K562 (cell line): Measurements from ENCODE around the gene PPRC1. TPM values are rescaled to one million over a fixed set of nuclear protein-coding genes. Genes with fewer than 3 reads are reported as not detected.
A peak's percentile ranks its signal among the peaks of the same experiment; 100 is the strongest.

ENCODE experiments used
- ATAC-seq: fragments of 200-7000 bp; cut with Tn5 transposase; 3 replicates; pipeline ENCODE4 v1.9.1; 2020; ENCODE audit warnings: moderate library complexity
- BruUV-seq: library from RNA; stranded (reverse); fragments of 400-500 nt; replicated peaks from 2 replicates; lab custom pipeline; 2021; lab: Mats Ljungman, UMichigan
- CTCF ChIA-PET: fragments of 300-600 bp; formaldehyde crosslinking; extraction: SDS; loops from one replicate; lab custom pipeline; 2021; ENCODE audit warnings: low intra/inter-chr PET ratio; lab: Yijun Ruan, JAX
- POLR2A ChIA-PET: fragments of 300-600, 350-650 bp; sonication (Branson Sonifier 250); formaldehyde crosslinking; extraction: SDS; loops from one replicate; lab custom pipeline; 2021; ENCODE audit warnings: antibody characterized with exemption, inconsistent platforms; lab: Yijun Ruan, JAX
- DNase-seq, 4 experiments: peaks; one replicate each; pipeline versions ENCODE4 v3.0.0 to v3.0.0-alpha.2; 2011 to 2018; ENCODE audit warnings: low spot score in 3 of 4, mixed read lengths in 3 of 4; ENCODE audit errors: extremely low read depth in 1 of 4
- FAIRE-seq: peaks from 2 replicates; lab custom pipeline; 2011; peaks lifted over from hg19 to GRCh38; lab: Jason Lieb, UNC
- H2AFZ ChIP-seq: 2 replicates; pipeline ENCODE4 v1.6.0; 2011; ENCODE audit warnings: low read depth, low read length, control low read depth, inconsistent platforms
- H3K27ac ChIP-seq: fragments of 200-600 bp; 3 replicates; pipeline ENCODE4 v1.8.0; 2011; ENCODE audit warnings: low read depth, mild to moderate bottlenecking, control low read depth, inconsistent platforms, low read length, moderate library complexity, mixed read lengths; ENCODE audit errors: extremely low read depth
- H3K27me3 ChIP-seq, 2 experiments: fragments of 300-600 bp in 1 of 2; 2 replicates in 1 of 2; 3 replicates in 1 of 2; pipeline versions ENCODE4 v1.6.0 to v1.8.0; 2011; ENCODE audit warnings: inconsistent platforms in 2 of 2, low read length in 2 of 2, mild to moderate bottlenecking in 1 of 2, mixed read lengths in 1 of 2, moderate library complexity in 1 of 2; ENCODE audit not compliant: control insufficient read depth in 2 of 2, insufficient read depth in 2 of 2
- H3K36me3 ChIP-seq: fragments of 300-600 bp; 3 replicates; pipeline ENCODE4 v1.8.0; 2011; ENCODE audit warnings: mild to moderate bottlenecking, low read length, inconsistent platforms; ENCODE audit not compliant: control insufficient read depth, insufficient read depth
- H3K4me1 ChIP-seq, 2 experiments: fragments of 200-600 bp in 1 of 2; replicated peaks in 1 of 2; 2 replicates in 1 of 2; 3 replicates in 1 of 2; pipeline versions ENCODE4 v1.5.1 to v1.8.0; 2011; ENCODE audit warnings: inconsistent platforms in 2 of 2, low read length in 2 of 2, mild to moderate bottlenecking in 1 of 2, mixed read lengths in 1 of 2, moderate library complexity in 1 of 2; ENCODE audit not compliant: control insufficient read depth in 2 of 2, insufficient read depth in 2 of 2
- H3K4me2 ChIP-seq: 2 replicates; pipeline ENCODE4 v1.6.1; 2011; ENCODE audit warnings: low read length, control low read depth, inconsistent platforms, mixed read lengths; ENCODE audit not compliant: insufficient read depth
- H3K4me3 ChIP-seq: fragments of 200-600 bp; sonication (generic), shearing (Covaris generic); 2 replicates; pipeline ENCODE4 v1.5.1; 2016; ENCODE audit warnings: control low read depth, inconsistent platforms
- H3K79me2 ChIP-seq: fragments of 200-600 bp; 3 replicates; pipeline ENCODE4 v1.8.0; 2011; ENCODE audit warnings: low read length, inconsistent platforms; ENCODE audit not compliant: control insufficient read depth, insufficient read depth
- H3K9ac ChIP-seq, 2 experiments: 2 replicates each; pipeline versions ENCODE4 v1.6.0 to v1.6.1; 2011; ENCODE audit warnings: low read depth in 2 of 2, low read length in 2 of 2, control low read depth in 1 of 2, inconsistent platforms in 1 of 2, mild to moderate bottlenecking in 1 of 2, mixed read lengths in 1 of 2; ENCODE audit not compliant: insufficient read depth in 1 of 2
- H3K9me1 ChIP-seq: one replicate; pipeline ENCODE4 v1.6.0; 2011; ENCODE audit warnings: inconsistent platforms, mild to moderate bottlenecking, low read length, moderate library complexity; ENCODE audit not compliant: control insufficient read depth, insufficient read depth
- H3K9me3 ChIP-seq: replicated peaks from 2 replicates; pipeline ENCODE4 v1.5.1; 2011; ENCODE audit warnings: low read depth, low read length, inconsistent platforms; ENCODE audit not compliant: control insufficient read depth, insufficient read depth
- H4K20me1 ChIP-seq: replicated peaks from 2 replicates; pipeline ENCODE4 v1.6.1; 2011; ENCODE audit warnings: low read length, inconsistent platforms, mixed read lengths; ENCODE audit not compliant: control insufficient read depth, insufficient read depth
- ARID2 ChIP-seq: fragments of 450-650 bp; IDR thresholded peaks from 2 replicates; pipeline ENCODE4 v1.6.1; 2017; ENCODE audit warnings: antibody characterized with exemption, mild to moderate bottlenecking
- CBFA2T3 ChIP-seq: fragments of 450-650 bp; IDR thresholded peaks from 2 replicates; pipeline ENCODE4 v1.6.1; 2017
- CHD1 ChIP-seq: fragments of 200-600 bp; sonication (generic); IDR thresholded peaks from one replicate; pipeline ENCODE4 v1.6.1; 2012; ENCODE audit warnings: mild to moderate bottlenecking, moderate library complexity, low read length, inconsistent platforms
- GATA2 ChIP-seq: sonication (generic); formaldehyde crosslinking; IDR thresholded peaks from 2 replicates; pipeline ENCODE4 v1.4.0; 2020; ENCODE audit warnings: mild to moderate bottlenecking, missing genetic modification reagents
- HSF4 ChIP-seq: fragments of 250-450 bp; sonication (Bioruptor Pico); IDR thresholded peaks from 2 replicates; pipeline ENCODE4 v2.1.2; 2022; ENCODE audit warnings: mild to moderate bottlenecking, moderate library complexity, borderline replicate concordance
- NFIX ChIP-seq: fragments of 250-450 bp; sonication (Bioruptor Pico); IDR thresholded peaks from 2 replicates; pipeline ENCODE4 v1.4.0; 2020; ENCODE audit warnings: low read depth, mild to moderate bottlenecking, moderate library complexity
- OTX1 ChIP-seq: fragments of 450-650 bp; formaldehyde crosslinking; IDR thresholded peaks from 2 replicates; pipeline ENCODE4 v1.4.0; 2022; ENCODE audit warnings: mild to moderate bottlenecking
- RBFOX2 ChIP-seq: fragments of 200-400 bp; formaldehyde crosslinking; IDR thresholded peaks from 2 replicates; pipeline ENCODE4 v1.6.1; 2017; ENCODE audit warnings: low read depth, mild to moderate bottlenecking, low read length, moderate library complexity
- SMARCC2 ChIP-seq: fragments of 450-650 bp; IDR thresholded peaks from 2 replicates; pipeline ENCODE4 v1.6.1; 2017; ENCODE audit warnings: antibody characterized with exemption, moderate library complexity, mild to moderate bottlenecking, low read depth
- ZBTB49 ChIP-seq: sonication (generic); formaldehyde crosslinking; IDR thresholded peaks from 2 replicates; pipeline ENCODE4 v1.8.0; 2022; ENCODE audit warnings: missing genetic modification reagents, mild to moderate bottlenecking, borderline replicate concordance
- ZNF324 ChIP-seq: fragments of 250-450 bp; sonication (Bioruptor Pico); IDR thresholded peaks from 2 replicates; pipeline ENCODE4 v1.4.0; 2020; ENCODE audit warnings: mild to moderate bottlenecking
- WGBS: fragments of 100-300 bp; shearing (Covaris generic); methylation state at CpG from one replicate; pipeline ENCODE4 v1.1.6; 2016; ENCODE audit warnings: low coverage, mixed read lengths; ENCODE audit not compliant: insufficient coverage; ENCODE audit errors: missing lambda C conversion rate; 5-methylcytosine and 5-hydroxymethylcytosine counted together
- in situ Hi-C: fragments of 300-500 bp; cut with MboI; formaldehyde crosslinking; loops from 4 replicates; pipeline ENCODE4 v1.15.0; 2018; ENCODE audit warnings: inconsistent platforms, mixed read lengths
- intact Hi-C: fragments of 100-400 bp; cut with micrococcal nuclease; formaldehyde crosslinking; loops from 2 replicates; pipeline ENCODE4 v1.14.2; 2022
- polyA plus RNA-seq, 8 experiments: library from polyadenylated mRNA; depleted of rRNA in 4 of 8; stranded (reverse) in 5 of 8; unstranded in 3 of 8; fragments of >200 nt; fragmentation: Nextera tagmentation in 2 of 8; fragmentation: Illumina TruSeq in 1 of 8; extraction: Ambion mirVana in 2 of 8; extraction: Trizol in 1 of 8; gene quantifications; 2 replicates each; pipeline versions ENCODE4 v1.2.1 to v1.2.3, GENCODE V29; 2011 to 2014; ENCODE audit warnings: inconsistent platforms in 1 of 8, missing spikeins in 1 of 8
- total RNA-seq, 7 experiments: library from RNA; depleted of rRNA in 6 of 7; stranded (reverse); fragments of >200 nt in 6 of 7; fragmentation: Illumina TruSeq in 2 of 7; extraction: Trizol in 2 of 7; gene quantifications; 2 replicates each; pipeline versions ENCODE4 v1.2.1 to v1.2.3, GENCODE V29; 2011 to 2021; ENCODE audit warnings: low replicate concordance in 1 of 7
- TF ChIP-seq, protein P1 (sequence below): fragments of 450-650 bp; formaldehyde crosslinking; IDR thresholded peaks from 2 replicates; pipeline ENCODE4 v1.4.0; 2022; ENCODE audit warnings: missing genetic modification characterization

PPRC1 gene
- total and polyA plus RNA-seq, 9 of the 15 experiments (the other 6 are each of a cell fraction or from before 2014, with no cell fraction given), result 8.5 to 47.1 (median 16.2) TPM

DNA sequence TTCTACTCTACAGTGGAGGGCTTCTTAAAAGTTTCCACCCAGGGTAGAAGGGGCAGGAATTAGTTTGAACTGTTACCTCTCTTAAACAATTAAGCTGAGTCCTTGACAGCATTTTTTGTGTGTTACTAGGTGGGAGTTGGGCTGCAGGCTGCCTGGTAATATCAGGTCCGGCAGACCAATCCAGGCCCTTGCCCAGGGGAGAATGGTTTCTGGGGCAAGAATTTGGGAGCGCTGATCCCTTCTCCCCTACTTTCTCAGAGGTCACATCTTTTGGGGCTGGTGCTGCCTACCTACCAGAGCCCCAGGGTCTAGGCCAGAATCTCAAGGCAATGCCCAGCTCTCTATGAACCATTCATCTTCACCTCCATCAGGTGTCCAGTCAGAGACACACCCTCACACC, 1.6 kb downstream of the PPRC1 start:
- no peak for ATAC-seq
- 6% methylated on average over 2 of the region's 2 CpGs for WGBS
- H3K27me3 ChIP-seq, result no peaks in the 10 kb centered on the region
- peak overlapping the region; percentile 96 for H3K4me3 ChIP-seq
- 0 out of 2 replicates have a peak, but pooled peaks cover 2% of the 10 kb centered on the region for H3K9me3 ChIP-seq
- BruUV-seq, result TSS peak; percentile 60
- peaks cover 8% of the 10 kb centered on the region for H3K9me1 ChIP-seq
- peaks cover 49% of the 10 kb centered on the region for H3K36me3 ChIP-seq
- CTCF ChIA-PET, result no interaction called here
- no peak for DNase-seq
- peaks cover 71% of the 10 kb centered on the region for H3K79me2 ChIP-seq
- H3K4me1 ChIP-seq, result peaks cover 22 to 24% of the 10 kb centered on the region in 2 experiments; a peak in 4 of 5 replicates
- peaks cover 27% of the 10 kb centered on the region; the same call in 1 of the 2 replicates for H4K20me1 ChIP-seq
- no peak overlapping the region for H2AFZ ChIP-seq
- H3K4me2 ChIP-seq, result peak overlapping the region; percentile 89
- H3K9ac ChIP-seq, result peak overlapping the region; percentile 94 to 99; a peak in 3 of 4 replicates
- peak overlapping the region; percentile 91; the same call in 2 of the 3 replicates for H3K27ac ChIP-seq
- POLR2A ChIA-PET, result interaction anchor here (1.4 to 9.1 kb wide), 2 partner anchors 9 to 16 kb away, joined by 11 to 92 read pairs; partner anchors contain the start of gene NOLC1
- in situ Hi-C loops, result no loop called here
- no peak for FAIRE-seq
- TF ChIP-seq SMARCC2 (no peak), ZNF324 (no peak), CHD1 (no peak)
- intact Hi-C loops, result no loop called here

GRCh38 chr10:102135956-102136526, 3.2 kb downstream of the PPRC1 start:
- H4K20me1 ChIP-seq, result peaks cover 27% of the 10 kb centered on the region; the same call in 1 of the 2 replicates
- CTCF ChIA-PET, result no interaction called here

More at GRCh38 chr10:102135956-102136526, 3.2 kb downstream of the PPRC1 start:
- H3K9me1 ChIP-seq, result peaks cover 11% of the 10 kb centered on the region
- peaks cover 22 to 24% of the 10 kb centered on the region in 2 experiments; a peak in 4 of 5 replicates for H3K4me1 ChIP-seq
- 0 out of 2 replicates have a peak, but pooled peaks cover 2% of the 10 kb centered on the region for H3K9me3 ChIP-seq
- peak overlapping the region in 1 of 2 experiments; percentile 64; a peak in 1 of 4 replicates for H3K9ac ChIP-seq
- TF ChIP-seq RBFOX2, result no peak
- TF ChIP-seq NFIX (CRISPR knock-in tag), result no peak
- TF ChIP-seq HSF4 (CRISPR knock-in tag), result no peak
- no peak for TF ChIP-seq OTX1 (CRISPR knock-in tag)
- TF ChIP-seq CBFA2T3, result no peak
- no peak for TF ChIP-seq ARID2
- TF ChIP-seq GATA2, result no peak
- TF ChIP-seq, protein P1, sequence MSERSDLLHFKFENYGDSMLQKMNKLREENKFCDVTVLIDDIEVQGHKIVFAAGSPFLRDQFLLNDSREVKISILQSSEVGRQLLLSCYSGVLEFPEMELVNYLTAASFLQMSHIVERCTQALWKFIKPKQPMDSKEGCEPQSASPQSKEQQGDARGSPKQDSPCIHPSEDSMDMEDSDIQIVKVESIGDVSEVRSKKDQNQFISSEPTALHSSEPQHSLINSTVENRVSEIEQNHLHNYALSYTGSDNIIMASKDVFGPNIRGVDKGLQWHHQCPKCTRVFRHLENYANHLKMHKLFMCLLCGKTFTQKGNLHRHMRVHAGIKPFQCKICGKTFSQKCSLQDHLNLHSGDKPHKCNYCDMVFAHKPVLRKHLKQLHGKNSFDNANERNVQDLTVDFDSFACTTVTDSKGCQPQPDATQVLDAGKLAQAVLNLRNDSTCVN (CRISPR knock-in tag), result no peak
- TF ChIP-seq ZBTB49 (CRISPR knock-in tag), result no peak
- no peak for DNase-seq
- intact Hi-C loops (no loop called here), in situ Hi-C loops (no loop called here)
- POLR2A ChIA-PET, result interaction anchor here (9.1 kb wide), 1 partner anchor 14 kb away, joined by 92 read pairs; the partner anchor contains the start of gene NOLC1
- H2AFZ ChIP-seq, result no peak overlapping the region
- peak overlapping the region; percentile 6; the same call in 1 of the 2 replicates for H3K4me3 ChIP-seq
- BruUV-seq, result no TSS peak
- peaks cover 87% of the 10 kb centered on the region for H3K79me2 ChIP-seq
- no peak for ATAC-seq
- H3K27ac ChIP-seq, result peak overlapping the region; percentile 24; the same call in 1 of the 3 replicates
- H3K4me2 ChIP-seq, result peak overlapping the region; percentile 39
- no peak for FAIRE-seq
- peaks cover 65% of the 10 kb centered on the region for H3K36me3 ChIP-seq
- H3K27me3 ChIP-seq, result no peaks in the 10 kb centered on the region
- WGBS, result 63% methylated on average over 5 of the region's 7 CpGs
